ENCODE measurements around the gene NEK1. TPM values are rescaled to one million over a fixed set of nuclear protein-coding genes. Genes with fewer than 3 reads are reported as not detected.

NEK1 gene
- total and polyA plus RNA-seq, 7 donors = 3.9 to 19.1 (median 16.1) TPM

DNA sequence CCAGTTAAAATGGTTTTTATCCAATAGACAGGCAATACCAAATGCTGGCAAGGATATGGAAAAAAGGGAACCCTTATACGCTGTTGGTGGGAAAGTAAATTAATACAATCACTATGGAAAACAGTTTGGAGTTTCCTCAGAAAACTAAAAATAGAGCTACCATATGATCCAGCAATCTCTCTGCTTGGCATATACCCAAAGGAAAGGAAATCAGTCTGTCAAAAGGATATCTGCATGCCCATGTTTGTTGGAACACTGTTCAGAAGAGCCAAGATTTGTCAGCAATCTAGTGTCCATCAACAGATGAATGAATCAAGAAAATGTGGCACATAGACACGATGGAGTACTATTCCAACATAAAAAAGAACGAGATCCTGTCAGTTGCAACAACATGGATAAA is 250.6 kb downstream of the NEK1 start:
- no peaks in the 10 kb centered on the region for H3K4me1 ChIP-seq
- no peaks in the 10 kb centered on the region for H3K36me3 ChIP-seq
- H3K27me3 ChIP-seq = no peaks in the 10 kb centered on the region
- no peak overlapping the region for H3K27ac ChIP-seq
- no peak for DNase-seq
- no peaks in the 10 kb centered on the region for H3K9me3 ChIP-seq
- TF ChIP-seq, protein P1, sequence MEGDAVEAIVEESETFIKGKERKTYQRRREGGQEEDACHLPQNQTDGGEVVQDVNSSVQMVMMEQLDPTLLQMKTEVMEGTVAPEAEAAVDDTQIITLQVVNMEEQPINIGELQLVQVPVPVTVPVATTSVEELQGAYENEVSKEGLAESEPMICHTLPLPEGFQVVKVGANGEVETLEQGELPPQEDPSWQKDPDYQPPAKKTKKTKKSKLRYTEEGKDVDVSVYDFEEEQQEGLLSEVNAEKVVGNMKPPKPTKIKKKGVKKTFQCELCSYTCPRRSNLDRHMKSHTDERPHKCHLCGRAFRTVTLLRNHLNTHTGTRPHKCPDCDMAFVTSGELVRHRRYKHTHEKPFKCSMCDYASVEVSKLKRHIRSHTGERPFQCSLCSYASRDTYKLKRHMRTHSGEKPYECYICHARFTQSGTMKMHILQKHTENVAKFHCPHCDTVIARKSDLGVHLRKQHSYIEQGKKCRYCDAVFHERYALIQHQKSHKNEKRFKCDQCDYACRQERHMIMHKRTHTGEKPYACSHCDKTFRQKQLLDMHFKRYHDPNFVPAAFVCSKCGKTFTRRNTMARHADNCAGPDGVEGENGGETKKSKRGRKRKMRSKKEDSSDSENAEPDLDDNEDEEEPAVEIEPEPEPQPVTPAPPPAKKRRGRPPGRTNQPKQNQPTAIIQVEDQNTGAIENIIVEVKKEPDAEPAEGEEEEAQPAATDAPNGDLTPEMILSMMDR (IDR thresholded peaks at IDR 0.05) = no peak
- no peak for TF ChIP-seq POLR2AphosphoS5 (IDR thresholded peaks at IDR 0.05)
- no peak for TF ChIP-seq POLR2A (IDR thresholded peaks at IDR 0.05)
- TF ChIP-seq EP300 (IDR thresholded peaks at IDR 0.05) = no peak
- intact Hi-C loops (cut with DNase I) = no loop called here
- WGBS, 2 donors = 85 to 92% methylated on average over 3 of the region's 3 CpGs
- no peak overlapping the region for H3K4me3 ChIP-seq

DNA sequence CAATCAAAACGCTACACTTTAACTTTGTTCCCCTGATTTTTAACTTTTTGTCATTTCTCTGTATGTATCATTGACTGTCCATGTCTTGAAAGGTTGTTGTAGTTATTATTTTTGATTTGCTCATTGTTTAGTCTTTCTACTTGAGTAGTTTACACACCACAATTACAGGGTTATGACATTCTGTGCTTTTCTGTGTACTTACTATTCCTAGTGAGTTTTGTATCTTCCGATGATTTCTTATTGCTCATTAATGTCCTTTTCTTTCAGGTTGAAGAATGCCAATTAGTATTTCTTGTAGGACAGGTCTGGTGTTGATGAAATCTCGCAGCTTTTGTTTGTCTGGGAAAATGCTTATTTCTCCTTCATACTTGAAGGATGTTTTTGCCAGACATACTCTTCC is 252.4 kb downstream of the NEK1 start:
- WGBS, 2 donors = 87 to 89% methylated on average over 3 of the region's 3 CpGs
- TF ChIP-seq EP300 (IDR thresholded peaks at IDR 0.05) (no peak), POLR2A (IDR thresholded peaks at IDR 0.05) (no peak), POLR2AphosphoS5 (IDR thresholded peaks at IDR 0.05) (no peak)
- TF ChIP-seq, protein P1 (IDR thresholded peaks at IDR 0.05) = no peak

DNA sequence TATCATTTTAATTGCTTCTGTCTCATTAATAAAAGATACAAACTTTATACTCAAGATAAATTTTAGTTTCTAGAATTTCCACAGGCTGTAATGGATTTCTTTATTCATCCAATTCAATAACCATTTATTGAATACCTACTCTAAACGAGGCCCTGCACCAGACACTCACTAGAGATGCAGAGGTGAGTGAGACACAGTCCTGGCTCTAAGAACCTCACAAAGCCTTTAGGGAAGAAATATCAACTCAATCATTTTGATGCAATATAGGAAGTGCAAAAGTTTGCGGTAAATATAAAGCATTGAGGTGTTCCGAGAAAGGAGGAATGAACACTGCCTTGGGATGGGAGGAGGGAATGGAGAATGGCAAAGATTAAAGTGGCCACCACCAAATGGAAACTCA is 260.0 kb downstream of the NEK1 start:
- Histone ChIP-seq H3K27me3 (no peaks in the 10 kb centered on the region), H3K4me3 (no peak overlapping the region), H3K27ac (no peak overlapping the region), H3K36me3 (no peaks in the 10 kb centered on the region), H3K9me3 (peaks cover 0 to 2% (median 0%) of the 10 kb centered on the region in 4 donors), H3K4me1 (no peaks in the 10 kb centered on the region)
- 90 to 94% methylated on average over 3 of the region's 3 CpGs for WGBS, 2 donors
- DNase-seq = no peak
- TF ChIP-seq, protein P1 (IDR thresholded peaks at IDR 0.05) = no peak
- TF ChIP-seq POLR2AphosphoS5 (IDR thresholded peaks at IDR 0.05) (no peak), EP300 (IDR thresholded peaks at IDR 0.05) (no peak)
- intact Hi-C loops (cut with DNase I) = no loop called here

More for the DNA sequence above, 252.4 kb downstream of the NEK1 start:
- H3K9me3 ChIP-seq = peaks cover 0 to 2% (median 0%) of the 10 kb centered on the region in 4 donors
- intact Hi-C loops (cut with DNase I) = no loop called here
- H3K4me1 ChIP-seq = no peaks in the 10 kb centered on the region
- no peaks in the 10 kb centered on the region for H3K27me3 ChIP-seq
- no peak for DNase-seq
- H3K36me3 ChIP-seq = no peaks in the 10 kb centered on the region
- no peak overlapping the region for H3K27ac ChIP-seq
- H3K4me3 ChIP-seq = no peak overlapping the region

DNA sequence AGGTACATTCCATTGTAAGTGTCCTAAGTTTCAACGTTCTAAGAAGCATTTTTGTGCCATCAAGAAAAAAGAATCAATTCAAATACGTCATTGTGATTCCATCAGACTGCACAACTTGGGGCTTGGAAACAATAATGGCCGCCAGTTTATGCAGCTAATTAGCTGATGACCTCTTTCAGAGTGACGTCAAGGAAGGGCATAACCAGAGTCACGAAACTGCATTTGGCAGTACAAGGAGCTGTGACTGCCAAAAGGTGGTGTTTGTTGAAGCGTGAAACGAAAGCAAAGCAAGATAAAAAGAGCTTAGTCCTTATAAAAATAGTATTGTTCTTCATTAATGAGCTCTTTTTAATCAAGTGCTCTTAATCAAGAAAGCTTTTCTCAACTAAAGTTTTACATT is 260.5 kb downstream of the NEK1 start:
- no peaks in the 10 kb centered on the region for H3K4me1 ChIP-seq
- H3K9me3 ChIP-seq = peaks cover 0 to 2% (median 0%) of the 10 kb centered on the region in 4 donors
- no peaks in the 10 kb centered on the region for H3K36me3 ChIP-seq
- no peak for TF ChIP-seq EP300 (IDR thresholded peaks at IDR 0.05)
- TF ChIP-seq POLR2AphosphoS5 (IDR thresholded peaks at IDR 0.05) = no peak
- TF ChIP-seq, protein P1 (IDR thresholded peaks at IDR 0.05) = no peak
- TF ChIP-seq POLR2A (IDR thresholded peaks at IDR 0.05) = no peak
- H3K4me3 ChIP-seq = no peak overlapping the region
- no peak for DNase-seq
- intact Hi-C loops (cut with DNase I) = no loop called here
- no peaks in the 10 kb centered on the region for H3K27me3 ChIP-seq
- 79 to 84% methylated on average over 7 of the region's 7 CpGs for WGBS, 2 donors
- no peak overlapping the region for H3K27ac ChIP-seq

DNA sequence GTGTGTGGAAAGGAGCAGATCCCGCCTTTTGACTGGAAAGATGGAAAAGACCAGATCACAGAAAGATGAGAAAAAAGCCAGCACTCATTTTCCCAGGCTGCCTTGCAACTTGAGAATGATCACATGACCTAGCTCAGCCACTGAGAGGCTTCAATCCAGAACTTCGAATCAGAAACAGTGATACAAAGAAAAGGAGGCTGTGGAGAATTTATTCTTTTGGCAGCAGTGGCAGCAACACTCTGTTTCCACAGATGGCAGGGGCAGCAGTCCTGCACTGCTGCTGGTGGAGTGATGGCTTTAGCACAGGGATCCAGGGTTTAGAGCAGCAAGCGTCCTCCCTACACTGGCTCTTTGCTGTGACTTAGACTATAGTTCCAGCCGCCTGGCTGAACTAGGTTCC is 263.8 kb downstream of the NEK1 start:
- TF ChIP-seq EP300 (IDR thresholded peaks at IDR 0.05) (no peak), POLR2A (IDR thresholded peaks at IDR 0.05) (no peak), POLR2AphosphoS5 (IDR thresholded peaks at IDR 0.05) (no peak)
- TF ChIP-seq, protein P1 (IDR thresholded peaks at IDR 0.05) = no peak
- no peak for DNase-seq
- Histone ChIP-seq H3K36me3 (no peaks in the 10 kb centered on the region), H3K27ac (no peak overlapping the region), H3K27me3 (no peaks in the 10 kb centered on the region), H3K4me1 (no peaks in the 10 kb centered on the region), H3K4me3 (no peak overlapping the region), H3K9me3 (no peaks in the 10 kb centered on the region)
- intact Hi-C loops (cut with DNase I) = no loop called here
- WGBS, 2 donors = 80 to 91% methylated on average over 4 of the region's 4 CpGs
